Body of pancreas (tissue), 4 donors: Measurements from ENCODE around the gene FKBP11. TPM values are rescaled to one million over a fixed set of nuclear protein-coding genes. Genes with fewer than 3 reads are reported as not detected.
"Not testable (repeated sequence)": the region's sequence is repeated elsewhere in the genome, so short reads cannot be mapped to it uniquely, and the experiment has no call there.

Source experiments
- ATAC-seq: fragments of 150-250 bp; one replicate; pipeline ENCODE4 v1.9.1; 2016
- DNase-seq, 4 donors: peaks; one replicate each; pipeline ENCODE4 v3.0.0-alpha.2; 2019
- H3K27ac ChIP-seq, 4 donors: fragments of 200-600 bp; sonication (generic); 1 replicate in 3 of 4; 2 replicates in 1 of 4; pipeline versions ENCODE4 v1.5.1 to v1.6.1; 2016 to 2019; ENCODE audit warnings: mild to moderate bottlenecking in 1 of 4, mixed read lengths in 1 of 4, moderate library complexity in 1 of 4
- H3K27me3 ChIP-seq, 2 donors: fragments of 200-600 bp; sonication (generic); one replicate each; pipeline ENCODE4 v1.6.0; 2016; ENCODE audit warnings: mild to moderate bottlenecking in 1 of 2
- H3K36me3 ChIP-seq, 2 donors: fragments of 200-600 bp; sonication (generic); replicated peaks in 1 of 2; 2 replicates each; pipeline ENCODE4 v1.5.1; 2016; ENCODE audit warnings: low read depth in 2 of 2; ENCODE audit not compliant: insufficient read depth in 1 of 2
- H3K4me1 ChIP-seq: fragments of 200-600 bp; sonication (generic); one replicate; pipeline ENCODE4 v1.6.0; 2016
- H3K4me3 ChIP-seq, 2 donors: fragments of 200-600 bp; sonication (generic); 1 replicate in 1 of 2; 2 replicates in 1 of 2; pipeline ENCODE4 v1.5.1; 2016 to 2019
- H3K9me3 ChIP-seq, 3 donors: fragments of 200-600 bp; sonication (generic); 1 replicate in 2 of 3; 2 replicates in 1 of 3; pipeline ENCODE4 v1.5.1; 2016
- POLR2A ChIP-seq, 3 donors: fragments of 450-650 bp; IDR thresholded peaks; one replicate each; pipeline ENCODE4 v1.6.1; 2016; ENCODE audit warnings: antibody characterized with exemption in 3 of 3, mild to moderate bottlenecking in 2 of 3
- WGBS, 2 donors: methylation state at CpG; one replicate each; pipeline ENCODE4 v1.1.5; 2017; 5-methylcytosine and 5-hydroxymethylcytosine counted together
- intact Hi-C: fragments of 100-400 bp; cut with DNase I; formaldehyde crosslinking; loops from one replicate; pipeline ENCODE4 v1.15.1; 2023
- total RNA-seq, 2 donors: library from RNA; depleted of rRNA; stranded (reverse); fragments of >200 nt; gene quantifications; one replicate each; pipeline ENCODE4 v1.1.0, GENCODE V29; 2016
- TF ChIP-seq, protein P1 (sequence below), 7 experiments: fragments of 450-650 bp in 4 of 7; fragments of 200-600 bp in 3 of 7; sonication (generic) in 3 of 7; IDR thresholded peaks; one replicate each; pipeline ENCODE4 v1.5.1; 2016 to 2019; ENCODE audit warnings: antibody characterized with exemption in 7 of 7

FKBP11 gene
- total RNA-seq, 2 donors from 2014 or later, result 31.1 to 98.6 TPM

DNA sequence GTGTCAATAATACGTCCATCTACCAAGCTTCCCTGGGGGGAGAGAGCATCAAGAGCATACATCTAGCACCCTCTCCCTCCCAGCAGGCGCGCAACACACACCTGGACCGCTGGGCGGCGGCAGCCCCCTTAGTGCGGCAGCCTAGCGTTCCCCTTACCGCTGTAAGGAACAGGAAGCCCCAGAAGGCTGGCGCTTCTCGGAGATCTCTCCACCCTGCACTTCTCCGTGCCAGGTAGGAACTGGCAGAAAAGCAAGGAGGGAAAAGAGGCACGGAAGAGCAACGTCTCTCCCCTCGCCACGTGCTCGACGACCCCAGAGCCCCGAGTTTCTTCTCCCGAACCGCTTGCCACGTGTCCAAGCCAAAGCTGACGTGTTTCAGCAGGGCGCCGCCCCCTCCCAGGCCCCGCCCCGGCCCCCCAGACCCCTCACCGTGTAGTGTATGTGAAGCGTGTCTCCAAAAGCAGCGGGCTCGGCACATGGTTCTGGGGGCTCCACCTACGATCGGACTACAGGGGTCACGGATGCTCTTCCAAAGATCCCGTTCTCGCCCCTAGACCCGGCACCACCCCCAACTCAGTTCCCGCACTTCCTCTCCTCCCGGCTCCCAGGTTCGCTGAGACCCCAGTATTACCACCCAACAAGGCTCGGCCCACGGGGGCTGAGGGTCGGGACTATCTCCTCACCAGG lies 532 bp downstream of the FKBP11 start:
- peak overlapping the region; percentile 97 to 99 for H3K4me3 ChIP-seq
- H3K9me3 ChIP-seq, result no peaks in the 10 kb centered on the region
- WGBS, 2 donors, result 0% methylated on average over 17 to 38 of the region's 43 CpGs
- TF ChIP-seq POLR2A (IDR thresholded peaks at IDR 0.05), result no peak
- TF ChIP-seq, protein P1, sequence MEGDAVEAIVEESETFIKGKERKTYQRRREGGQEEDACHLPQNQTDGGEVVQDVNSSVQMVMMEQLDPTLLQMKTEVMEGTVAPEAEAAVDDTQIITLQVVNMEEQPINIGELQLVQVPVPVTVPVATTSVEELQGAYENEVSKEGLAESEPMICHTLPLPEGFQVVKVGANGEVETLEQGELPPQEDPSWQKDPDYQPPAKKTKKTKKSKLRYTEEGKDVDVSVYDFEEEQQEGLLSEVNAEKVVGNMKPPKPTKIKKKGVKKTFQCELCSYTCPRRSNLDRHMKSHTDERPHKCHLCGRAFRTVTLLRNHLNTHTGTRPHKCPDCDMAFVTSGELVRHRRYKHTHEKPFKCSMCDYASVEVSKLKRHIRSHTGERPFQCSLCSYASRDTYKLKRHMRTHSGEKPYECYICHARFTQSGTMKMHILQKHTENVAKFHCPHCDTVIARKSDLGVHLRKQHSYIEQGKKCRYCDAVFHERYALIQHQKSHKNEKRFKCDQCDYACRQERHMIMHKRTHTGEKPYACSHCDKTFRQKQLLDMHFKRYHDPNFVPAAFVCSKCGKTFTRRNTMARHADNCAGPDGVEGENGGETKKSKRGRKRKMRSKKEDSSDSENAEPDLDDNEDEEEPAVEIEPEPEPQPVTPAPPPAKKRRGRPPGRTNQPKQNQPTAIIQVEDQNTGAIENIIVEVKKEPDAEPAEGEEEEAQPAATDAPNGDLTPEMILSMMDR (IDR thresholded peaks at IDR 0.05), result peak; percentile 42 to 68 (median 55)
- intact Hi-C loops, result no loop called here
- peak; percentile 61 to 71 (median 66) for DNase-seq
- peak; percentile 74 for ATAC-seq
- H3K27ac ChIP-seq, result peak overlapping the region; percentile 51 to 84 (median 79)
- no peaks in the 10 kb centered on the region for H3K27me3 ChIP-seq
- peaks cover 27% of the 10 kb centered on the region for H3K4me1 ChIP-seq
- H3K36me3 ChIP-seq, result peaks cover 0 to 7% of the 10 kb centered on the region in 2 donors

GRCh38 chr12:48923117-48923516 lies 2.2 kb downstream of the FKBP11 start:
- Histone ChIP-seq H3K27ac (no peak overlapping the region), H3K4me1 (peaks cover 27% of the 10 kb centered on the region), H3K4me3 (no peak overlapping the region), H3K36me3 (peaks cover 0 to 7% of the 10 kb centered on the region in 2 donors), H3K9me3 (no peaks in the 10 kb centered on the region), H3K27me3 (no peaks in the 10 kb centered on the region)
- DNase-seq (no peak), ATAC-seq (no peak)
- TF ChIP-seq, protein P1 (IDR thresholded peaks at IDR 0.05), result no peak
- TF ChIP-seq POLR2A (IDR thresholded peaks at IDR 0.05), result no peak
- 90 to 97% methylated on average over 3 of the region's 3 CpGs for WGBS, 2 donors
- intact Hi-C loops, result no loop called here

GRCh38 chr12:48917857-48918537 lies 7.3 kb downstream of the FKBP11 start:
- H3K4me3 ChIP-seq, result no peak overlapping the region
- DNase-seq (no peak), ATAC-seq (no peak)
- 65 to 68% methylated on average over 3 of the region's 3 CpGs for WGBS, 2 donors
- H3K36me3 ChIP-seq, result peaks cover 0 to 6% of the 10 kb centered on the region in 2 donors
- no peaks in the 10 kb centered on the region for H3K27me3 ChIP-seq
- H3K4me1 ChIP-seq, result peaks cover 6% of the 10 kb centered on the region
- no peaks in the 10 kb centered on the region for H3K9me3 ChIP-seq
- intact Hi-C loops, result no loop called here
- no peak for TF ChIP-seq POLR2A (IDR thresholded peaks at IDR 0.05)
- TF ChIP-seq, protein P1 (IDR thresholded peaks at IDR 0.05), result no peak
- no peak overlapping the region for H3K27ac ChIP-seq

DNA sequence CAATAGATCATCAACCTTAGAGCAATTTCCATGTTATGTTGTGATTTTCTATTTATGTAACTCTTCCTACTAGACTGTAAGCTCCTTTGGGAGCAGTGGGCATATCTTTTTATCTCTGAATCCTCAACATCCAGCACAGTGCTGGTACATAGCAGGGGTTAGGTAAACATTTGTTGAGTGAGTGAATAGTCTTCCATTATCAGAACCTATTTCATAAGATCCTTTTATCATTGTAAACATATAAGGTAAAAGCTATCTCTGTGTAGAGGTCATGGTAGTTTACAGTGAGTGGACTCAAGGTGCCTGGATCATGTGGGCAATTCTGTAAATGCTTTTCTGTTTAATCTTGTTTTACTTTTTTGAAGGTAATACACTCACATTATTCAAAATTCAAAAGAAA lies 15.1 kb downstream of the FKBP11 start:
- Histone ChIP-seq H3K4me3 (no peak overlapping the region), H3K36me3 (no peaks in the 10 kb centered on the region), H3K9me3 (no peaks in the 10 kb centered on the region), H3K27ac (peak overlapping the region in 1 of 4 donors; percentile 4), H3K4me1 (peaks cover 32% of the 10 kb centered on the region), H3K27me3 (no peaks in the 10 kb centered on the region)
- no peak for TF ChIP-seq POLR2A (IDR thresholded peaks at IDR 0.05)
- TF ChIP-seq, protein P1 (IDR thresholded peaks at IDR 0.05), result no peak
- no peak for DNase-seq
- no peak for ATAC-seq
- intact Hi-C loops, result no loop called here

DNA sequence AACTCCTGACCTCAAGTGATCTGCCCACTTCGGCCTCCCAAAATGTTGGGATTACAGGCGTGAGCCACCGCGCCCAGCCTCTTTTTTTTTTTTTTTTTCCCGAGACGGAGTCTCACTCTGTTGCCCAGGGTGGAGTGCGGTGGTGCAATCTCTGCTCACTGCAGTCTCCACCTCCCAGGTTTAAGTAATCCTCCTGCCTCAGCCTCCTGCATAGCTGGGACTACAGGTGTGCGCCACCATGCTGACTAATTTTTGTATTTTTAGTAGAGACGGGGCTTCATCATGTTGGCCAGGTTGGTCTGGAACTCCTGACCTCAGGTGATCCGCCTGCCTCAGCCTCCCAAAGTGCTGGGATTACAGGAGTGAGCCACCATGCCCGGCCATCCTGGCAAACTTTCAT lies 15.6 kb downstream of the FKBP11 start:
- H3K9me3 ChIP-seq, H3K27me3 ChIP-seq, ATAC-seq, DNase-seq, intact Hi-C loops, H3K4me3 ChIP-seq, H3K36me3 ChIP-seq: not testable (repeated sequence)
- WGBS, 2 donors, result 83 to 86% methylated on average over 10 to 11 of the region's 11 CpGs
- H3K4me1 ChIP-seq, result peaks cover 37% of the 10 kb centered on the region
- H3K27ac ChIP-seq, result peak overlapping the region in 1 of 4 donors; percentile 4
